ENCODE measurements around the gene RHBDL1. TPM values are rescaled to one million over a fixed set of nuclear protein-coding genes. Genes with fewer than 3 reads are reported as not detected.

RHBDL1 gene
- total RNA-seq, 2 donors from 2014 or later = 0.42 to 8.0 TPM

DNA sequence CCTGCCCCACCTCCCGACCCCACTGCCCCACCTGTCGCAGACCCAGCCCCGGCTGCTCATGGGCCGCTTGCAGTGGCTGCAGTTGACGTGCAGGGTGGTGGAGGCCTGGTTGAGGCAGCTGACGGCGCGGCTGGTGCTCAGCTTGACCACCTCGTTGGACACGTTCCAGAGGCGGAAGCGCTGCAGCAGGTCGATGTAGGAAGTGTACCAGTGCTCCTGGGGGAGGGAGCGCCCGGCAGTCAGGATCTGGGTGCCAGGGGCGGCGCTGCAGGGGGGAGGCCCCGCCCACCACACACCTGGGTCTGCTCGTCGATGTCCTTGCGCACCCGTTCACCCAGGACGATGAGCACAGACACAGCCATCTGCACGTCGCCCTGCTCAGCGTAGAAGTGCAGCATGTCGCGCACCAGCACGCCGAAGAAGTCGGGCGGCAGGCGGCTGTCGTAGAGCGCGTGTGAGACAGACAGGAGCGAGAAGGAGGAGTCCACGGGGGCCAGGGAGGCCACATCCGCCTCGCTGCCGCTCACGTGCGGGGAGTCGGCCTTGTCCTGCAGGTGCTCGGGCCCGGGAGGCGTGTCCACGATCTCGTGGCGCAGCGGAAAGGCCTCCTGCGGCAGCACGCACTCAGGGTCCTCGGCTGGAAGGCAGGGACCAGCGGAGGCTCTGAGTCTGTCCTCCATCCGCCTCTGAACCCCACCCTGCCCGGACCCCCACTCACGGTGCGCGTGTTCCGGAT, 9.7 kb downstream of the RHBDL1 start:
- H3K4me1 ChIP-seq (ENCODE audit: control insufficient read depth in 1 of 2, low read depth in 2 of 2) = peaks cover 39 to 57% of the 10 kb centered on the region in 2 donors
- peaks cover 25% of the 10 kb centered on the region for H3K36me3 ChIP-seq
- no peaks in the 10 kb centered on the region for H3K9me3 ChIP-seq
- DNase-seq (ENCODE audit: low spot score) (no peak), ATAC-seq (ENCODE audit: insufficient number of reproducible peaks, low FRiP score, low read depth) (no peak)
- H3K27me3 ChIP-seq (replicated peaks; ENCODE audit: insufficient read depth) = no peaks in the 10 kb centered on the region
- peak overlapping the region; percentile 87 for H3K4me3 ChIP-seq
- H3K27ac ChIP-seq = no peak overlapping the region
- TF ChIP-seq, protein P1, sequence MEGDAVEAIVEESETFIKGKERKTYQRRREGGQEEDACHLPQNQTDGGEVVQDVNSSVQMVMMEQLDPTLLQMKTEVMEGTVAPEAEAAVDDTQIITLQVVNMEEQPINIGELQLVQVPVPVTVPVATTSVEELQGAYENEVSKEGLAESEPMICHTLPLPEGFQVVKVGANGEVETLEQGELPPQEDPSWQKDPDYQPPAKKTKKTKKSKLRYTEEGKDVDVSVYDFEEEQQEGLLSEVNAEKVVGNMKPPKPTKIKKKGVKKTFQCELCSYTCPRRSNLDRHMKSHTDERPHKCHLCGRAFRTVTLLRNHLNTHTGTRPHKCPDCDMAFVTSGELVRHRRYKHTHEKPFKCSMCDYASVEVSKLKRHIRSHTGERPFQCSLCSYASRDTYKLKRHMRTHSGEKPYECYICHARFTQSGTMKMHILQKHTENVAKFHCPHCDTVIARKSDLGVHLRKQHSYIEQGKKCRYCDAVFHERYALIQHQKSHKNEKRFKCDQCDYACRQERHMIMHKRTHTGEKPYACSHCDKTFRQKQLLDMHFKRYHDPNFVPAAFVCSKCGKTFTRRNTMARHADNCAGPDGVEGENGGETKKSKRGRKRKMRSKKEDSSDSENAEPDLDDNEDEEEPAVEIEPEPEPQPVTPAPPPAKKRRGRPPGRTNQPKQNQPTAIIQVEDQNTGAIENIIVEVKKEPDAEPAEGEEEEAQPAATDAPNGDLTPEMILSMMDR (IDR thresholded peaks at IDR 0.05) = no peak

DNA sequence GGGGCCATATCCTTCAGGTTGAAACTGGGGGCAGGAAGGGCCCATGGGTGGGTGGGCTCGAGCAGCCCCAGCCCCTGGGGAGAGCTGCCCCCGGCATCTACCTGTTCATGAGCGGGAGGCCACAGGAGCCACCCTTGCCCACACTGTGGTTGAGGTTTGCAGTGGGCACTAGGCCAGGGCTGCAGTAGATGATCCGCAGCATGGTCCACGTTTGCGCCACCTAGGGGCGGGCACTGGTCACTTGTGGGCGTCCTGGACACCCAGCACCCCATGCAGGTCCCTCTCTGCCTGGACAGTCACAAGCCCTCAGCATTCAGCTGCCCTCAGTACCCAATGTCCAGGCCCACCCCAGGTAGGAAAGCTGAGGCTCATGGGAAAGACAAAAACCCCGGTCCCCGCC, 10.5 kb downstream of the RHBDL1 start:
- peaks cover 25% of the 10 kb centered on the region for H3K36me3 ChIP-seq

DNA sequence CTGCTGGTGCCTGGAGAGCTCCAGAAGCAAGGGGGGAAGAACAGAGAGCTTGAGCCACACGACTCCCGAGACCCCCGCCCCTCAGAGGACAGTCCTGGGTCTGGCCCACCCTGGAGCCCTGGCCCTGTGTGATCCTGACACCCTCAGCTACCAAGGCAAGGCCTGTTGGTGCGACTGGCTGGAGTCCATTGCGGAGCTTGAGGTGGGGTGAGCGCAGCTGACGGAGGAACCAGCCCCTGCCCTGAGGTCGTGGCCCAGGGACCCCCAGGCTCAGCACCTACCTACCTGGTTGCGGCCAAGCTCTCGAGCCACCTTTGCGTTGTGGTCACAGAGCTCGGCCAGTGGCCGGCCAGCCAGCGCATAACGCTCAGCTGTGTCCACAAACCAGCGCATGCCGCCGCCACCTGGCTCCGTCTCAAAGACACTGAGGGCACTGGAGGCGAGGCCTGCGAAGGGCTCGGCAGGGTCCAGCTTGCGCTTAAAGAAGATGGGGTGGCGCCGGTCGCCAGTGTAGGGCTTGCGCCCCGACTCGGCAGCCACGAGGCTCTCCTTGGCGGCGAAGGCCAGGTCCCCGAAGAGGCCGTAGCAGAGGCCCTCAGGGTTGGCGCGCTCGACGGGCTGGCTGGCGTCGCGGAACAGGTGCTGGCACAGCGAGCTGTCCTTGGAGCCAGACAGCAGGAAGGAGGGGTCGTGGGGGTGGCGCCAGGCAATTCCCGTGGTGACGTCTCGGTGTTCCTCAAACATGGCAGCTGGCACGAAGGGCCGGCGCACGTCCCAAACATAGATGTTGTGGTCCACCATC, 11.2 kb downstream of the RHBDL1 start:
- DNase-seq (ENCODE audit: low spot score) = no peak
- TF ChIP-seq, protein P1 (IDR thresholded peaks at IDR 0.05) = no peak
- Histone ChIP-seq H3K4me1 (ENCODE audit: control insufficient read depth in 1 of 2, low read depth in 2 of 2) (peaks cover 34 to 50% of the 10 kb centered on the region in 2 donors), H3K36me3 (peaks cover 22% of the 10 kb centered on the region), H3K27me3 (replicated peaks; ENCODE audit: insufficient read depth) (no peaks in the 10 kb centered on the region), H3K4me3 (no peak overlapping the region), H3K27ac (no peak overlapping the region), H3K9me3 (no peaks in the 10 kb centered on the region)
- no peak for ATAC-seq (ENCODE audit: insufficient number of reproducible peaks, low FRiP score, low read depth)

More for the DNA sequence above, 10.5 kb downstream of the RHBDL1 start:
- DNase-seq (ENCODE audit: low spot score) (no peak), ATAC-seq (ENCODE audit: insufficient number of reproducible peaks, low FRiP score, low read depth) (no peak)
- H3K4me3 ChIP-seq = no peak overlapping the region
- H3K27me3 ChIP-seq (replicated peaks; ENCODE audit: insufficient read depth) = no peaks in the 10 kb centered on the region
- TF ChIP-seq, protein P1 (IDR thresholded peaks at IDR 0.05) = no peak
- peaks cover 41 to 57% of the 10 kb centered on the region in 2 donors for H3K4me1 ChIP-seq (ENCODE audit: control insufficient read depth in 1 of 2, low read depth in 2 of 2)
- H3K9me3 ChIP-seq = no peaks in the 10 kb centered on the region
- H3K27ac ChIP-seq = no peak overlapping the region

DNA sequence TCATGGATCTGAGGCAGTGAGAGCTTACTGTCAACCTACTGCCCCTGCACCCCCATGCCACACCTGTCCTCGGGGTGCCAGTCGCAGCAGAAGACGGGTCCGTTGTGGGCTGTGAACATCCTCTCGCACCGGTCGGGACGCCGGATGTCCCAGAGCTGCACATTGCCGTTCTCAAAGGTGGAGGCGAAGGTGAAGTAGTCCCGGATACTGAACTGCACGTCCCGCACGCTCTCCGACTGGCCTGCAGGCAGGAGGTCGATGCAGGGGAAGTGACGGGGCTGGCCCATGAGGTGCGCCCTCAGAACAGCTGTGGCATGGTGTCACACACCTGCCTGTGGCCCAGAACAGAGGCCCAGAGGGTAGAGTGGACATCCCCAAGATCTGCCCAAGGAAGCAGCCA, 12.0 kb downstream of the RHBDL1 start:
- H3K27me3 ChIP-seq (replicated peaks; ENCODE audit: insufficient read depth) = no peaks in the 10 kb centered on the region
- peaks cover 29 to 42% of the 10 kb centered on the region in 2 donors for H3K4me1 ChIP-seq (ENCODE audit: control insufficient read depth in 1 of 2, low read depth in 2 of 2)

More for the DNA sequence above, 12.0 kb downstream of the RHBDL1 start:
- TF ChIP-seq, protein P1 (IDR thresholded peaks at IDR 0.05) = no peak
- H3K36me3 ChIP-seq = peaks cover 14% of the 10 kb centered on the region
- H3K4me3 ChIP-seq = no peak overlapping the region
- H3K9me3 ChIP-seq = no peaks in the 10 kb centered on the region
- H3K27ac ChIP-seq = no peak overlapping the region
- no peak for ATAC-seq (ENCODE audit: insufficient number of reproducible peaks, low FRiP score, low read depth)
- DNase-seq (ENCODE audit: low spot score) = no peak
